Fibroblast of skin of right quadriceps (primary cell): ENCODE results near the gene CR2.
"Not testable (repeated sequence)": the region's sequence is repeated elsewhere in the genome, so short reads cannot be mapped to it uniquely, and the experiment has no call there.

ENCODE experiments used
- DNase-seq: peaks from one replicate; pipeline ENCODE4 v3.0.0-alpha.2; 2013

CR2 gene

GRCh38 chr1:207455183-207455754 is 1.1 kb downstream of the CR2 start:
- no peak for DNase-seq

GRCh38 chr1:207458414-207458813 is 4.3 kb downstream of the CR2 start:
- DNase-seq, result no peak

- DNase-seq, result no peak
Measured at GRCh38 chr1:207459008-207459407, 4.9 kb downstream of the CR2 start.

- no peak for DNase-seq
Measured at GRCh38 chr1:207461649-207462048, 7.5 kb downstream of the CR2 start.

GRCh38 chr1:207462535-207462934 is 8.4 kb downstream of the CR2 start:
- no peak for DNase-seq

GRCh38 chr1:207463021-207463420 is 8.9 kb downstream of the CR2 start:
- peak; percentile 47 for DNase-seq

- no peak for DNase-seq
Measured at GRCh38 chr1:207463571-207463970, 9.4 kb downstream of the CR2 start.

GRCh38 chr1:207470927-207471326 is 16.8 kb downstream of the CR2 start:
- no peak for DNase-seq

- no peak for DNase-seq
Measured at GRCh38 chr1:207474210-207474609, 20.1 kb downstream of the CR2 start.

GRCh38 chr1:207486198-207486597 is 32.1 kb downstream of the CR2 start:
- no peak for DNase-seq

- DNase-seq, result no peak
Measured at GRCh38 chr1:207487636-207488035, 33.5 kb downstream of the CR2 start.

- DNase-seq, result no peak
Measured at GRCh38 chr1:207493212-207493611, 39.1 kb downstream of the CR2 start.

GRCh38 chr1:207494171-207494570 is 40.0 kb downstream of the CR2 start:
- DNase-seq, result no peak

GRCh38 chr1:207495281-207495680 is 41.2 kb downstream of the CR2 start:
- DNase-seq, result not testable (repeated sequence)

GRCh38 chr1:207495801-207496792 is 42.0 kb downstream of the CR2 start, which contains the start of gene CR1:
CR1 (plus strand) TSS chr1:207496157; CDS start chr1:207496268, 111 bp downstream.
- peak; percentile 1 for DNase-seq

GRCh38 chr1:207497941-207498340 is 43.8 kb downstream of the CR2 start:
- DNase-seq, result no peak

GRCh38 chr1:207499573-207499972 is 45.4 kb downstream of the CR2 start:
- peak; percentile 61 for DNase-seq

- no peak for DNase-seq
Measured at GRCh38 chr1:207500306-207500705, 46.2 kb downstream of the CR2 start.

GRCh38 chr1:207501071-207501470 is 46.9 kb downstream of the CR2 start:
- no peak for DNase-seq

- no peak for DNase-seq
Measured at GRCh38 chr1:207502726-207503125, 48.6 kb downstream of the CR2 start.

- DNase-seq, result no peak
Measured at GRCh38 chr1:207503950-207504349, 49.8 kb downstream of the CR2 start.

GRCh38 chr1:207504438-207504837 is 50.3 kb downstream of the CR2 start:
- DNase-seq, result no peak

- no peak for DNase-seq
Measured at GRCh38 chr1:207510444-207510843, 56.3 kb downstream of the CR2 start.

GRCh38 chr1:207514890-207515289 is 60.8 kb downstream of the CR2 start:
- DNase-seq, result no peak
